ENCODE data around the gene CYYR1.

Gene CYYR1

GRCh38 chr21:26532208-26532607 lies 40.9 kb downstream of the CYYR1 start:
- TF ChIP-seq, protein P1, sequence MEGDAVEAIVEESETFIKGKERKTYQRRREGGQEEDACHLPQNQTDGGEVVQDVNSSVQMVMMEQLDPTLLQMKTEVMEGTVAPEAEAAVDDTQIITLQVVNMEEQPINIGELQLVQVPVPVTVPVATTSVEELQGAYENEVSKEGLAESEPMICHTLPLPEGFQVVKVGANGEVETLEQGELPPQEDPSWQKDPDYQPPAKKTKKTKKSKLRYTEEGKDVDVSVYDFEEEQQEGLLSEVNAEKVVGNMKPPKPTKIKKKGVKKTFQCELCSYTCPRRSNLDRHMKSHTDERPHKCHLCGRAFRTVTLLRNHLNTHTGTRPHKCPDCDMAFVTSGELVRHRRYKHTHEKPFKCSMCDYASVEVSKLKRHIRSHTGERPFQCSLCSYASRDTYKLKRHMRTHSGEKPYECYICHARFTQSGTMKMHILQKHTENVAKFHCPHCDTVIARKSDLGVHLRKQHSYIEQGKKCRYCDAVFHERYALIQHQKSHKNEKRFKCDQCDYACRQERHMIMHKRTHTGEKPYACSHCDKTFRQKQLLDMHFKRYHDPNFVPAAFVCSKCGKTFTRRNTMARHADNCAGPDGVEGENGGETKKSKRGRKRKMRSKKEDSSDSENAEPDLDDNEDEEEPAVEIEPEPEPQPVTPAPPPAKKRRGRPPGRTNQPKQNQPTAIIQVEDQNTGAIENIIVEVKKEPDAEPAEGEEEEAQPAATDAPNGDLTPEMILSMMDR (IDR thresholded peaks at IDR 0.05; ENCODE audit: low read depth, low read length), result no peak
- no peak overlapping the region for H3K4me3 ChIP-seq (ENCODE audit: low read depth, low read length)
- no peaks in the 10 kb centered on the region for H3K36me3 ChIP-seq
- no peak overlapping the region for H3K27ac ChIP-seq
- no peak for DNase-seq
- H3K9me3 ChIP-seq (ENCODE audit: severe bottlenecking), result no peaks in the 10 kb centered on the region
- H3K27me3 ChIP-seq (ENCODE audit: insufficient read depth, low read depth, severe bottlenecking), result no peaks in the 10 kb centered on the region

GRCh38 chr21:26529526-26529925 lies 43.6 kb downstream of the CYYR1 start:
- Histone ChIP-seq H3K27ac (no peak overlapping the region), H3K27me3 (ENCODE audit: insufficient read depth, low read depth, severe bottlenecking) (no peaks in the 10 kb centered on the region), H3K9me3 (ENCODE audit: severe bottlenecking) (no peaks in the 10 kb centered on the region), H3K36me3 (no peaks in the 10 kb centered on the region), H3K4me3 (ENCODE audit: low read depth, low read length) (no peak overlapping the region)
- TF ChIP-seq, protein P1 (IDR thresholded peaks at IDR 0.05; ENCODE audit: low read depth, low read length), result no peak
- DNase-seq, result no peak

DNA sequence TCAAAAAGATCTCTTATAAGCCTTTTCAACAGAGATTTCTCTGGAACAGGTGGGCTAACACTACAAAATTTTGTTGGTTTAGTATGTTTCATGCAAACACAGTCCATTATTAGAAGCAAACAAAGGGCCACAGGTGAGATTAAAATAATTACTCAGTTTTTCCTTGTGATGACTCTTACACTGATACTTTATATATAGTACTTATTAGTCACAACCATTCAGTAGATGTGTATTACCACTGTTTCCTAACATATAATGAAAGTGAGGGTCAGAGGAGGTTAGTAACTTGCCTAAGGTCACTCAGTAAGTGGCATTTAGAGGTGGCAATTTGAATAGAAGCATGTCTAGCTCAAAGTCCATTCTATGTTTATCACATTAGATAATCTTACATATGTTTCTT lies 44.2 kb downstream of the CYYR1 start:
- no peak for DNase-seq
- Histone ChIP-seq H3K27ac (no peak overlapping the region), H3K36me3 (no peaks in the 10 kb centered on the region), H3K4me3 (ENCODE audit: low read depth, low read length) (no peak overlapping the region), H3K27me3 (ENCODE audit: insufficient read depth, low read depth, severe bottlenecking) (no peaks in the 10 kb centered on the region), H3K9me3 (ENCODE audit: severe bottlenecking) (no peaks in the 10 kb centered on the region)
- TF ChIP-seq, protein P1 (IDR thresholded peaks at IDR 0.05; ENCODE audit: low read depth, low read length), result no peak

- TF ChIP-seq, protein P1 (IDR thresholded peaks at IDR 0.05; ENCODE audit: low read depth, low read length), result no peak
Measured at GRCh38 chr21:26522704-26523103, 50.4 kb downstream of the CYYR1 start.

DNA sequence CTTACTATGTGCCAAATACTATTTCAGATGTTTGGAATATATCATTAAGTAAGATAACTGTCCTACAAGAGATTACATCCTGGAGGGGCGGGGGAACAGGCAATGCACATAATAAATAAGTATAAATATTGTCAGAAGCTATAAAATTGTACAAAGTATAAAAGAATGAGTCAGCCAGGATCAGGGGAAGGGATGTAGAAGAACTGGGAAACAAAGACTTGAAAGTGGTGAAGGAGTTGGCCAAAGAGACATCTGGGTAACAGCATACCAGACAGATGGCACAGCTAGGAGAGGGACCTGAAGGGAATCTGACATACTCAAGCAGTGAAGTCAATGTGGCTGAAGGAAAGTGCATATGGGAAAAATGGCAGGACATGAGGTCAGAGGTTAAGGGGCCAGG lies 53.9 kb downstream of the CYYR1 start:
- no peak overlapping the region for H3K27ac ChIP-seq
- no peak overlapping the region for H3K4me3 ChIP-seq (ENCODE audit: low read depth, low read length)
- H3K36me3 ChIP-seq, result no peaks in the 10 kb centered on the region
- no peaks in the 10 kb centered on the region for H3K27me3 ChIP-seq (ENCODE audit: insufficient read depth, low read depth, severe bottlenecking)
- DNase-seq, result no peak
- no peaks in the 10 kb centered on the region for H3K9me3 ChIP-seq (ENCODE audit: severe bottlenecking)
- TF ChIP-seq, protein P1 (IDR thresholded peaks at IDR 0.05; ENCODE audit: low read depth, low read length), result no peak

More at GRCh38 chr21:26522704-26523103, 50.4 kb downstream of the CYYR1 start:
- H3K27me3 ChIP-seq (ENCODE audit: insufficient read depth, low read depth, severe bottlenecking), result no peaks in the 10 kb centered on the region
- no peaks in the 10 kb centered on the region for H3K36me3 ChIP-seq
- H3K4me3 ChIP-seq (ENCODE audit: low read depth, low read length), result no peak overlapping the region
- H3K9me3 ChIP-seq (ENCODE audit: severe bottlenecking), result no peaks in the 10 kb centered on the region
- no peak overlapping the region for H3K27ac ChIP-seq
- no peak for DNase-seq

GRCh38 chr21:26515257-26515656 lies 57.8 kb downstream of the CYYR1 start:
- Histone ChIP-seq H3K27ac (no peak overlapping the region), H3K4me3 (ENCODE audit: low read depth, low read length) (no peak overlapping the region), H3K9me3 (ENCODE audit: severe bottlenecking) (no peaks in the 10 kb centered on the region), H3K27me3 (ENCODE audit: insufficient read depth, low read depth, severe bottlenecking) (no peaks in the 10 kb centered on the region), H3K36me3 (no peaks in the 10 kb centered on the region)
- DNase-seq, result no peak
- TF ChIP-seq, protein P1 (IDR thresholded peaks at IDR 0.05; ENCODE audit: low read depth, low read length), result no peak
